PFSK-1 (cell line): Measurements from ENCODE around the gene HOXC4.

Source experiments
- SIN3A ChIP-seq: IDR thresholded peaks from 2 replicates; pipeline ENCODE4 v1.6.1; 2012; ENCODE audit warnings: mild to moderate bottlenecking, low read length, moderate library complexity, borderline replicate concordance; ENCODE audit not compliant: insufficient read depth
- TF ChIP-seq, protein P1 (sequence below), 2 experiments: IDR thresholded peaks; 2 replicates each; pipeline versions ENCODE4 v1.6.1 to v1.8.0; 2011 to 2012; ENCODE audit warnings: low read depth in 2 of 2, low read length in 2 of 2, control low read depth in 1 of 2, inconsistent platforms in 1 of 2, mild to moderate bottlenecking in 1 of 2, moderate library complexity in 1 of 2; ENCODE audit not compliant: insufficient read depth in 1 of 2

DNA sequence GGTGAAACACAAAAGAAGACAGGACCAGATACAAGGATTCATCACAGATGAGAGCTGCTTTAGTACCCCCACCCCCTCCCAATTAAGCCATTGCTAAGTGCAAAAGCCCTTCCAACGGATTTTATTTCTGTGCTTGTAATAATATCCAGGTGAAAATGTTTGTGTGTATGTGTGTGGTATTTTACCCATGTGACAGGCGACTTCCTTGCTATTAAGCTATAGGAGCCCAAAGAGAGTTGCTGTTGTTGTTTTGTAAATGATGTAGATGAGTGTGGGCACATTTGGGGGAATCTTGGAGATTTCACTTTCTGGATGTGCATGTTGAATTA lies 3.2 kb upstream of the HOXC4 start:
- TF ChIP-seq, protein P1, sequence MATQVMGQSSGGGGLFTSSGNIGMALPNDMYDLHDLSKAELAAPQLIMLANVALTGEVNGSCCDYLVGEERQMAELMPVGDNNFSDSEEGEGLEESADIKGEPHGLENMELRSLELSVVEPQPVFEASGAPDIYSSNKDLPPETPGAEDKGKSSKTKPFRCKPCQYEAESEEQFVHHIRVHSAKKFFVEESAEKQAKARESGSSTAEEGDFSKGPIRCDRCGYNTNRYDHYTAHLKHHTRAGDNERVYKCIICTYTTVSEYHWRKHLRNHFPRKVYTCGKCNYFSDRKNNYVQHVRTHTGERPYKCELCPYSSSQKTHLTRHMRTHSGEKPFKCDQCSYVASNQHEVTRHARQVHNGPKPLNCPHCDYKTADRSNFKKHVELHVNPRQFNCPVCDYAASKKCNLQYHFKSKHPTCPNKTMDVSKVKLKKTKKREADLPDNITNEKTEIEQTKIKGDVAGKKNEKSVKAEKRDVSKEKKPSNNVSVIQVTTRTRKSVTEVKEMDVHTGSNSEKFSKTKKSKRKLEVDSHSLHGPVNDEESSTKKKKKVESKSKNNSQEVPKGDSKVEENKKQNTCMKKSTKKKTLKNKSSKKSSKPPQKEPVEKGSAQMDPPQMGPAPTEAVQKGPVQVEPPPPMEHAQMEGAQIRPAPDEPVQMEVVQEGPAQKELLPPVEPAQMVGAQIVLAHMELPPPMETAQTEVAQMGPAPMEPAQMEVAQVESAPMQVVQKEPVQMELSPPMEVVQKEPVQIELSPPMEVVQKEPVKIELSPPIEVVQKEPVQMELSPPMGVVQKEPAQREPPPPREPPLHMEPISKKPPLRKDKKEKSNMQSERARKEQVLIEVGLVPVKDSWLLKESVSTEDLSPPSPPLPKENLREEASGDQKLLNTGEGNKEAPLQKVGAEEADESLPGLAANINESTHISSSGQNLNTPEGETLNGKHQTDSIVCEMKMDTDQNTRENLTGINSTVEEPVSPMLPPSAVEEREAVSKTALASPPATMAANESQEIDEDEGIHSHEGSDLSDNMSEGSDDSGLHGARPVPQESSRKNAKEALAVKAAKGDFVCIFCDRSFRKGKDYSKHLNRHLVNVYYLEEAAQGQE (IDR thresholded peaks at IDR 0.05; ENCODE audit: insufficient read depth in 1 of 2, low read depth in 2 of 2, low read length in 2 of 2), result no peak
- no peak for TF ChIP-seq SIN3A
